Measurements from ENCODE around the gene VMP1. TPM values are rescaled to one million over a fixed set of nuclear protein-coding genes. Genes with fewer than 3 reads are reported as not detected.

VMP1 gene
- total and polyA plus RNA-seq, 2 of the 13 experiments (the other 11 are each of a cell fraction or from before 2014, with no cell fraction given) = 186 to 271 TPM

DNA sequence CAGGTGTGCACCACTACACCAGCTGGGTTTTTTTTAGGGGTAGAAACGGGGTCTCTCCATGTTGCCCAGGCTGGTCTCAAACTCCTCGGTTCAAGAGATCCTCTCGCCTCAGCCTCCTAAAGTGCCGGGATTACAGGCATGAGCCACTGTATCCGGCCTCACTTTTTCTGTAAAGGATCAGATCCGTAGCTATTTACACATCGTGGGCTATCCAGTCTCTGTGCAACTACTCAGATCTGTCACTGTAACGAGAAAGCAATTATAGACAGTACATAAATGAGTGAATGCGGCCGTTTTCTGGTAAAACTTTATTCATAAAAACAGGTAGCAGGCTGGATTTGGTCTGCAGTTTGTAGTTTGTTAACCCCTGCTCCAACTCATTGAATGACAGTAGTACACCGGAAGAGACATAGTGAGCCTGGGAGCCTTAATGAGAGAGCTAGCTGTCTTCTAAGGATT is 44.5 kb downstream of the VMP1 start:
- WGBS (ENCODE audit: low lambda C conversion rate) = 95% methylated on average over 11 of the region's 11 CpGs
- DNase-seq (ENCODE audit: low spot score) (no peak), ATAC-seq (no peak), FAIRE-seq (no peak)
- Histone ChIP-seq H3K4me3 (replicated peaks in 1 of 3; ENCODE audit: insufficient read depth in 1 of 3, low read depth in 2 of 3, low read length in 3 of 3) (no peak overlapping the region), H3K4me1 (ENCODE audit: insufficient read depth, low read length) (peaks cover 67% of the 10 kb centered on the region), H3K79me2 (ENCODE audit: insufficient read depth, low read length) (peaks cover 6% of the 10 kb centered on the region), H3K36me3 (replicated peaks in 1 of 2; ENCODE audit: control insufficient read depth in 1 of 2, insufficient read depth in 2 of 2, low read length in 2 of 2) (peaks cover 0 to 5% of the 10 kb centered on the region in 2 experiments; a peak in 1 of 5 replicates), H2AFZ (ENCODE audit: low read length) (no peak overlapping the region), H4K20me1 (ENCODE audit: insufficient read depth, low read length) (no peaks in the 10 kb centered on the region; the same call in 1 of the 2 replicates), H3K9me3 (ENCODE audit: low read length) (no peaks in the 10 kb centered on the region), H3K4me2 (ENCODE audit: low read depth, low read length) (no peak overlapping the region), H3K27ac (ENCODE audit: extremely low read length, insufficient read depth, low read length) (peak overlapping the region; percentile 34), H3K9ac (ENCODE audit: insufficient read depth, low read depth, low read length) (no peak overlapping the region), H3K27me3 (ENCODE audit: control insufficient read depth in 1 of 2, insufficient read depth in 2 of 2, low read length in 2 of 2) (no peaks in the 10 kb centered on the region)
- in situ Hi-C loops (cut with HindIII; ENCODE audit: extremely low pct_ligation_motif_present, low pct_unique_long_range_greater_than_20kb) (no loop called here), intact Hi-C loops (cut with micrococcal nuclease; ENCODE audit: unreplicated experiment) (loop anchor here (5.0 kb wide), 1 partner anchor 285 kb away; no protein-coding TSS in a partner anchor)
- POLR2A ChIA-PET = interaction anchor here (0.8 to 6.8 kb wide), 3 partner anchors 9 to 92 kb away, joined by 3 to 400 read pairs (median 124); no protein-coding TSS in a partner anchor
- BruUV-seq (replicated peaks) = no TSS peak
- CTCF ChIA-PET (ENCODE audit: low intra/inter-chr PET ratio, low total read pairs) = interaction anchor here (4.0 kb wide), 1 partner anchor 87 kb away, joined by 24 read pairs; no protein-coding TSS in a partner anchor
- TF ChIP-seq, protein P1, sequence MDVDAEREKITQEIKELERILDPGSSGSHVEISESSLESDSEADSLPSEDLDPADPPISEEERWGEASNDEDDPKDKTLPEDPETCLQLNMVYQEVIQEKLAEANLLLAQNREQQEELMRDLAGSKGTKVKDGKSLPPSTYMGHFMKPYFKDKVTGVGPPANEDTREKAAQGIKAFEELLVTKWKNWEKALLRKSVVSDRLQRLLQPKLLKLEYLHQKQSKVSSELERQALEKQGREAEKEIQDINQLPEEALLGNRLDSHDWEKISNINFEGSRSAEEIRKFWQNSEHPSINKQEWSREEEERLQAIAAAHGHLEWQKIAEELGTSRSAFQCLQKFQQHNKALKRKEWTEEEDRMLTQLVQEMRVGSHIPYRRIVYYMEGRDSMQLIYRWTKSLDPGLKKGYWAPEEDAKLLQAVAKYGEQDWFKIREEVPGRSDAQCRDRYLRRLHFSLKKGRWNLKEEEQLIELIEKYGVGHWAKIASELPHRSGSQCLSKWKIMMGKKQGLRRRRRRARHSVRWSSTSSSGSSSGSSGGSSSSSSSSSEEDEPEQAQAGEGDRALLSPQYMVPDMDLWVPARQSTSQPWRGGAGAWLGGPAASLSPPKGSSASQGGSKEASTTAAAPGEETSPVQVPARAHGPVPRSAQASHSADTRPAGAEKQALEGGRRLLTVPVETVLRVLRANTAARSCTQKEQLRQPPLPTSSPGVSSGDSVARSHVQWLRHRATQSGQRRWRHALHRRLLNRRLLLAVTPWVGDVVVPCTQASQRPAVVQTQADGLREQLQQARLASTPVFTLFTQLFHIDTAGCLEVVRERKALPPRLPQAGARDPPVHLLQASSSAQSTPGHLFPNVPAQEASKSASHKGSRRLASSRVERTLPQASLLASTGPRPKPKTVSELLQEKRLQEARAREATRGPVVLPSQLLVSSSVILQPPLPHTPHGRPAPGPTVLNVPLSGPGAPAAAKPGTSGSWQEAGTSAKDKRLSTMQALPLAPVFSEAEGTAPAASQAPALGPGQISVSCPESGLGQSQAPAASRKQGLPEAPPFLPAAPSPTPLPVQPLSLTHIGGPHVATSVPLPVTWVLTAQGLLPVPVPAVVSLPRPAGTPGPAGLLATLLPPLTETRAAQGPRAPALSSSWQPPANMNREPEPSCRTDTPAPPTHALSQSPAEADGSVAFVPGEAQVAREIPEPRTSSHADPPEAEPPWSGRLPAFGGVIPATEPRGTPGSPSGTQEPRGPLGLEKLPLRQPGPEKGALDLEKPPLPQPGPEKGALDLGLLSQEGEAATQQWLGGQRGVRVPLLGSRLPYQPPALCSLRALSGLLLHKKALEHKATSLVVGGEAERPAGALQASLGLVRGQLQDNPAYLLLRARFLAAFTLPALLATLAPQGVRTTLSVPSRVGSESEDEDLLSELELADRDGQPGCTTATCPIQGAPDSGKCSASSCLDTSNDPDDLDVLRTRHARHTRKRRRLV (CRISPR knock-in tag; IDR thresholded peaks at IDR 0.05) = no peak
- TF ChIP-seq, protein P2, sequence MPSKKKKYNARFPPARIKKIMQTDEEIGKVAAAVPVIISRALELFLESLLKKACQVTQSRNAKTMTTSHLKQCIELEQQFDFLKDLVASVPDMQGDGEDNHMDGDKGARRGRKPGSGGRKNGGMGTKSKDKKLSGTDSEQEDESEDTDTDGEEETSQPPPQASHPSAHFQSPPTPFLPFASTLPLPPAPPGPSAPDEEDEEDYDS (CRISPR knock-in tag; IDR thresholded peaks at IDR 0.05) = no peak
- TF ChIP-seq, protein P3, sequence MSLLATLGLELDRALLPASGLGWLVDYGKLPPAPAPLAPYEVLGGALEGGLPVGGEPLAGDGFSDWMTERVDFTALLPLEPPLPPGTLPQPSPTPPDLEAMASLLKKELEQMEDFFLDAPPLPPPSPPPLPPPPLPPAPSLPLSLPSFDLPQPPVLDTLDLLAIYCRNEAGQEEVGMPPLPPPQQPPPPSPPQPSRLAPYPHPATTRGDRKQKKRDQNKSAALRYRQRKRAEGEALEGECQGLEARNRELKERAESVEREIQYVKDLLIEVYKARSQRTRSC (CRISPR knock-in tag; IDR thresholded peaks at IDR 0.05; ENCODE audit: low read depth) = no peak
- TF ChIP-seq ZNF749 (CRISPR knock-in tag; IDR thresholded peaks at IDR 0.05; ENCODE audit: borderline replicate concordance) (no peak), PHF21A (CRISPR knock-in tag; IDR thresholded peaks at IDR 0.05) (no peak), ONECUT2 (CRISPR knock-in tag; IDR thresholded peaks at IDR 0.05) (no peak), XBP1 (CRISPR knock-in tag; IDR thresholded peaks at IDR 0.05) (no peak), SIX4 (CRISPR knock-in tag; IDR thresholded peaks at IDR 0.05) (no peak), ZNF224 (CRISPR knock-in tag; IDR thresholded peaks at IDR 0.05) (no peak), HMGA1 (CRISPR knock-in tag; conservative IDR thresholded peaks at IDR 0.05) (no peak)
- TF ChIP-seq, protein P4, sequence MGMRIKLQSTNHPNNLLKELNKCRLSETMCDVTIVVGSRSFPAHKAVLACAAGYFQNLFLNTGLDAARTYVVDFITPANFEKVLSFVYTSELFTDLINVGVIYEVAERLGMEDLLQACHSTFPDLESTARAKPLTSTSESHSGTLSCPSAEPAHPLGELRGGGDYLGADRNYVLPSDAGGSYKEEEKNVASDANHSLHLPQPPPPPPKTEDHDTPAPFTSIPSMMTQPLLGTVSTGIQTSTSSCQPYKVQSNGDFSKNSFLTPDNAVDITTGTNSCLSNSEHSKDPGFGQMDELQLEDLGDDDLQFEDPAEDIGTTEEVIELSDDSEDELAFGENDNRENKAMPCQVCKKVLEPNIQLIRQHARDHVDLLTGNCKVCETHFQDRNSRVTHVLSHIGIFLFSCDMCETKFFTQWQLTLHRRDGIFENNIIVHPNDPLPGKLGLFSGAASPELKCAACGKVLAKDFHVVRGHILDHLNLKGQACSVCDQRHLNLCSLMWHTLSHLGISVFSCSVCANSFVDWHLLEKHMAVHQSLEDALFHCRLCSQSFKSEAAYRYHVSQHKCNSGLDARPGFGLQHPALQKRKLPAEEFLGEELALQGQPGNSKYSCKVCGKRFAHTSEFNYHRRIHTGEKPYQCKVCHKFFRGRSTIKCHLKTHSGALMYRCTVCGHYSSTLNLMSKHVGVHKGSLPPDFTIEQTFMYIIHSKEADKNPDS (CRISPR knock-in tag; IDR thresholded peaks at IDR 0.05) = no peak
- TF ChIP-seq, protein P5, sequence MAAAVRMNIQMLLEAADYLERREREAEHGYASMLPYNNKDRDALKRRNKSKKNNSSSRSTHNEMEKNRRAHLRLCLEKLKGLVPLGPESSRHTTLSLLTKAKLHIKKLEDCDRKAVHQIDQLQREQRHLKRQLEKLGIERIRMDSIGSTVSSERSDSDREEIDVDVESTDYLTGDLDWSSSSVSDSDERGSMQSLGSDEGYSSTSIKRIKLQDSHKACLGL (CRISPR knock-in tag; IDR thresholded peaks at IDR 0.05) = no peak
